ENCODE data around the gene HAPLN1.

- no peak for TF ChIP-seq CTCF (IDR thresholded peaks at IDR 0.05)
- TF ChIP-seq POLR2AphosphoS5 (IDR thresholded peaks at IDR 0.05) = no peak
- no peak for TF ChIP-seq EP300 (IDR thresholded peaks at IDR 0.05)
- TF ChIP-seq POLR2A (IDR thresholded peaks at IDR 0.05) = no peak
Observed at GRCh38 chr5:83632874-83633273, 87.8 kb downstream of the HAPLN1 start.
